IPS-18a (cell line): ENCODE data around the gene ANKS1A.

Source experiments
- H3K27ac ChIP-seq: one replicate; pipeline ENCODE4 v1.5.1; 2013; ENCODE audit warnings: low read length
- H3K27me3 ChIP-seq: one replicate; pipeline ENCODE4 v1.6.1; 2013; ENCODE audit warnings: mild to moderate bottlenecking, low read length; ENCODE audit not compliant: control insufficient read depth, insufficient read depth
- H3K36me3 ChIP-seq: one replicate; pipeline ENCODE4 v1.6.1; 2013; ENCODE audit warnings: low read depth, low read length; ENCODE audit not compliant: control insufficient read depth
- H3K4me1 ChIP-seq: one replicate; pipeline ENCODE4 v1.6.1; 2013; ENCODE audit warnings: low read depth, low read length; ENCODE audit not compliant: control insufficient read depth
- H3K4me3 ChIP-seq: one replicate; pipeline ENCODE4 v1.5.1; 2013; ENCODE audit warnings: low read length
- H3K9ac ChIP-seq: one replicate; pipeline ENCODE4 v1.6.1; 2013; ENCODE audit warnings: mild to moderate bottlenecking, low read length, moderate library complexity
- H3K9me3 ChIP-seq: one replicate; pipeline ENCODE4 v1.6.1; 2013; ENCODE audit warnings: low read depth, low read length; ENCODE audit not compliant: control insufficient read depth

ANKS1A gene

GRCh38 chr6:35040398-35040797 lies 151.3 kb downstream of the ANKS1A start:
- H3K27ac ChIP-seq: no peak overlapping the region

GRCh38 chr6:35041086-35041861 lies 152.2 kb downstream of the ANKS1A start:
- no peaks in the 10 kb centered on the region for H3K9me3 ChIP-seq
- no peaks in the 10 kb centered on the region for H3K36me3 ChIP-seq
- H3K27ac ChIP-seq: no peak overlapping the region
- H3K9ac ChIP-seq: no peak overlapping the region
- H3K4me1 ChIP-seq: peaks cover 65% of the 10 kb centered on the region
- no peak overlapping the region for H3K4me3 ChIP-seq
- H3K27me3 ChIP-seq: no peaks in the 10 kb centered on the region

More at GRCh38 chr6:35040398-35040797, 151.3 kb downstream of the ANKS1A start:
- H3K9me3 ChIP-seq: no peaks in the 10 kb centered on the region
- H3K4me1 ChIP-seq: peaks cover 65% of the 10 kb centered on the region
- H3K27me3 ChIP-seq: no peaks in the 10 kb centered on the region
- no peak overlapping the region for H3K4me3 ChIP-seq
- no peaks in the 10 kb centered on the region for H3K36me3 ChIP-seq
- no peak overlapping the region for H3K9ac ChIP-seq

- Histone ChIP-seq H3K4me1 (peaks cover 65% of the 10 kb centered on the region), H3K9ac (no peak overlapping the region), H3K4me3 (no peak overlapping the region), H3K36me3 (no peaks in the 10 kb centered on the region), H3K27me3 (no peaks in the 10 kb centered on the region), H3K9me3 (no peaks in the 10 kb centered on the region), H3K27ac (no peak overlapping the region)
Measured at GRCh38 chr6:35042031-35042815, 153.2 kb downstream of the ANKS1A start.

- Histone ChIP-seq H3K36me3 (no peaks in the 10 kb centered on the region), H3K27ac (peak overlapping the region; percentile 15), H3K9ac (no peak overlapping the region), H3K4me3 (no peak overlapping the region), H3K27me3 (no peaks in the 10 kb centered on the region), H3K9me3 (no peaks in the 10 kb centered on the region), H3K4me1 (peaks cover 66% of the 10 kb centered on the region)
Measured at GRCh38 chr6:35043381-35044130, 154.5 kb downstream of the ANKS1A start.

- Histone ChIP-seq H3K4me3 (no peak overlapping the region), H3K27ac (peak overlapping the region; percentile 77), H3K36me3 (no peaks in the 10 kb centered on the region), H3K9ac (no peak overlapping the region), H3K27me3 (no peaks in the 10 kb centered on the region), H3K9me3 (no peaks in the 10 kb centered on the region), H3K4me1 (peaks cover 73% of the 10 kb centered on the region)
Measured at GRCh38 chr6:35044145-35044745, 155.2 kb downstream of the ANKS1A start.

GRCh38 chr6:35044761-35045421 lies 155.8 kb downstream of the ANKS1A start:
- Histone ChIP-seq H3K9ac (no peak overlapping the region), H3K27ac (peak overlapping the region; percentile 6), H3K4me3 (no peak overlapping the region), H3K27me3 (no peaks in the 10 kb centered on the region), H3K4me1 (peaks cover 79% of the 10 kb centered on the region), H3K9me3 (no peaks in the 10 kb centered on the region), H3K36me3 (no peaks in the 10 kb centered on the region)

GRCh38 chr6:35046103-35046502 lies 157.0 kb downstream of the ANKS1A start:
- H3K27ac ChIP-seq: no peak overlapping the region
- H3K9ac ChIP-seq: no peak overlapping the region
- no peaks in the 10 kb centered on the region for H3K27me3 ChIP-seq
- H3K4me3 ChIP-seq: no peak overlapping the region
- H3K9me3 ChIP-seq: no peaks in the 10 kb centered on the region
- H3K36me3 ChIP-seq: no peaks in the 10 kb centered on the region
- H3K4me1 ChIP-seq: peaks cover 82% of the 10 kb centered on the region

- Histone ChIP-seq H3K4me1 (peaks cover 82% of the 10 kb centered on the region), H3K9me3 (no peaks in the 10 kb centered on the region), H3K4me3 (no peak overlapping the region), H3K27ac (peak overlapping the region; percentile 39), H3K9ac (no peak overlapping the region), H3K36me3 (no peaks in the 10 kb centered on the region), H3K27me3 (no peaks in the 10 kb centered on the region)
Measured at GRCh38 chr6:35046862-35047261, 157.8 kb downstream of the ANKS1A start.

GRCh38 chr6:35047265-35048011 lies 158.4 kb downstream of the ANKS1A start:
- H3K27ac ChIP-seq: peak overlapping the region; percentile 52
- H3K4me1 ChIP-seq: peaks cover 77% of the 10 kb centered on the region
- H3K4me3 ChIP-seq: no peak overlapping the region
- H3K27me3 ChIP-seq: no peaks in the 10 kb centered on the region
- peak overlapping the region; percentile 72 for H3K9ac ChIP-seq
- H3K9me3 ChIP-seq: no peaks in the 10 kb centered on the region
- H3K36me3 ChIP-seq: no peaks in the 10 kb centered on the region

- peaks cover 70% of the 10 kb centered on the region for H3K4me1 ChIP-seq
- peak overlapping the region; percentile 72 for H3K9ac ChIP-seq
- H3K4me3 ChIP-seq: no peak overlapping the region
- peak overlapping the region; percentile 52 for H3K27ac ChIP-seq
- no peaks in the 10 kb centered on the region for H3K36me3 ChIP-seq
- no peaks in the 10 kb centered on the region for H3K27me3 ChIP-seq
- no peaks in the 10 kb centered on the region for H3K9me3 ChIP-seq
Measured at GRCh38 chr6:35048031-35048613, 159.1 kb downstream of the ANKS1A start.
